ENCODE measurements around the gene C14orf93.
A peak's percentile ranks its signal among the peaks of the same experiment; 100 is the strongest.

Gene C14orf93

DNA sequence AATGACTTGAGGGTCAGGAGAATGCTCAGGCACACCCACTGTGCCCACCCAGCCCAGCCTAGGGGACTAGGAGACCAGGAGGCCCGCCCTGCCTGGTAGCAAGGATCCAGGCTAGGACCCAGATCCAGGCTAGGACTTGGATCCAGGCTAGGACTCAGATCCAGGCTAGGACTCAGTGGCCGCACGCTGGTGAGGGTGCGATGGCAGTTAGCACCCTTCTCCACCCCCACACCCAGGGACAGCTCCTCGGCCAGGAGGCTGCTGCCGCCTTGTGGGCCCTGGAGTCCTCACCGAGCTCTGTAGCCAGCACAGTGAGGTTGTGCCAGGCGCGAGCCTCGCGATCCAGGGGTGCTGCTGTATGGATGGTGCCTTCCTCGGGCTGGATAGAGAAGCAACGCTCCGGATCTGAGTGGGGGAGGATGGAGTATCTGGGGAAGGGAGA, 42.3 kb upstream of the C14orf93 start:
- no peak for DNase-seq (ENCODE audit: low spot score)
- CTCF ChIA-PET, result interaction anchor here (1.1 kb wide), 1 partner anchor 87 kb away, joined by 3 read pairs; no protein-coding TSS in a partner anchor
- TF ChIP-seq, protein P1, sequence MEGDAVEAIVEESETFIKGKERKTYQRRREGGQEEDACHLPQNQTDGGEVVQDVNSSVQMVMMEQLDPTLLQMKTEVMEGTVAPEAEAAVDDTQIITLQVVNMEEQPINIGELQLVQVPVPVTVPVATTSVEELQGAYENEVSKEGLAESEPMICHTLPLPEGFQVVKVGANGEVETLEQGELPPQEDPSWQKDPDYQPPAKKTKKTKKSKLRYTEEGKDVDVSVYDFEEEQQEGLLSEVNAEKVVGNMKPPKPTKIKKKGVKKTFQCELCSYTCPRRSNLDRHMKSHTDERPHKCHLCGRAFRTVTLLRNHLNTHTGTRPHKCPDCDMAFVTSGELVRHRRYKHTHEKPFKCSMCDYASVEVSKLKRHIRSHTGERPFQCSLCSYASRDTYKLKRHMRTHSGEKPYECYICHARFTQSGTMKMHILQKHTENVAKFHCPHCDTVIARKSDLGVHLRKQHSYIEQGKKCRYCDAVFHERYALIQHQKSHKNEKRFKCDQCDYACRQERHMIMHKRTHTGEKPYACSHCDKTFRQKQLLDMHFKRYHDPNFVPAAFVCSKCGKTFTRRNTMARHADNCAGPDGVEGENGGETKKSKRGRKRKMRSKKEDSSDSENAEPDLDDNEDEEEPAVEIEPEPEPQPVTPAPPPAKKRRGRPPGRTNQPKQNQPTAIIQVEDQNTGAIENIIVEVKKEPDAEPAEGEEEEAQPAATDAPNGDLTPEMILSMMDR (conservative IDR thresholded peaks at IDR 0.05; ENCODE audit: low read depth), result no peak
- peak overlapping the region; percentile 46 for H3K27ac ChIP-seq
- POLR2A ChIA-PET (ENCODE audit: low non-redundant PET), result no interaction called here

DNA sequence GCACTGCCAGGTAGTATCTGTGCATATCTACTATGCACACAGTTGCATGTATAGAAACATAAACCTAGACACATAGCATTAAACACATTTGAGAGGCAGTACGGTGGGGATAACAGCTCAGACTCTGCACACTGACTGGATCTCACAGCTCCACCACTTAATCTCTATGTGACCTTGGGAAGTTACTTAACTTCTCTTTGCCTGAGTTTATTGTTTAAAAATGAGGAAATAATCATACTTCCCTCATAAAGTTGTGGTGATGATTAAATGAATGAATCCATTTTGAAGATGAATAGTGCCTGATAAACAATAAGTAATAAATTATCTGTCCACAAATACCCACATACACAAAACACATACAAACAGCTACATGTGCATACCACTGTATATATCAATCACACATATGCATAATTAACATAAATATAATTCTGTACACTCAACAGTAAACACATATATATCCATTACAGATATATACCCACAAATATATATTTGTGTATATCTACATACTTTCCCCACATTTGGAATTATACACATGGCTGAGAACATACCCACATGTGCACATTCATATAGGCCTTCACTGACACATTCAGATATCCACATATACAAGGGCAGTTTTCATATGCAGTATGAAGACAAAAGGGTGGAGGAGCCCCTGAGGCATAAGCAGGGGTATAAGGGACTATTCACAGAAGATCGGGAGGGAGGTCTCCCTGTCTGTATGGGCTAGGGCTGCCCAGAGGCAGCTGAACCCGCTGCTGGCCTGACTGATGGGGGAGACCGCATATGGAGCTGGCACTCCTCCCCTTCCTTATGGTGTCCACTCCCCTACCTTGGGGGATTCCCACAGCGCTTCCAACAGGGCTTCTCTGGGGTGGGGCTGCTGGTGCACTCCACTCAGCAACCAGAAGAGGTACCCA, 41.5 kb upstream of the C14orf93 start:
- ChIA-PET POLR2A (ENCODE audit: low non-redundant PET) (no interaction called here), CTCF (interaction anchor here (0.7 to 1.1 kb wide), 3 partner anchors 69 to 87 kb away, joined by 3 read pairs; no protein-coding TSS in a partner anchor)
- TF ChIP-seq, protein P1 (conservative IDR thresholded peaks at IDR 0.05; ENCODE audit: low read depth), result no peak
- H3K27ac ChIP-seq, result peak overlapping the region; percentile 46
- no peak for DNase-seq (ENCODE audit: low spot score)

DNA sequence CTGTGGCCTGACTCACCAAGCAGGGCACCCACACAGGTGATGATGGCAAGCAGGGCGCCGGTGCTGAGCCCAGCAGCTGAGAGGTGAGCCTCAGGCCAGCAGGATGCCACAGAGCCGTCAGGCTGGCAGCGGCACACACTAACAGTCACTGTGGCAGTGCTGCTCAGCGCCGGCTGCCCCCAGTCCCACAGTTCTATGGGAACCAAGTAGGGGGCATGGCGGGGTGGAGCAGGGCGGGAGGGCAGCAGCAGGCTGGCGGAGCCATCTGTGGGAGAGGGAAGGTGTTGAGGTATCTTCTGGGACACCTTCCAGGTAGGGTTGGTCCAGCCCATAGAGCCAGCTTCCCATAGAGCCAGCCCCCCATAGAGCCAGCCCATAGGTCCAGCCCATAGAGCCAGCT, 39.1 kb upstream of the C14orf93 start:
- CTCF ChIA-PET, result interaction anchor here (1.7 kb wide), 1 partner anchor 9 kb away, joined by 6 read pairs; the partner anchor contains the start of gene CDH24
- H3K27ac ChIP-seq, result no peak overlapping the region
- DNase-seq (ENCODE audit: low spot score), result no peak
- POLR2A ChIA-PET (ENCODE audit: low non-redundant PET), result interaction anchor here (0.6 kb wide), 1 partner anchor 23 kb away, joined by 3 read pairs; no protein-coding TSS in a partner anchor
- TF ChIP-seq, protein P1 (conservative IDR thresholded peaks at IDR 0.05; ENCODE audit: low read depth), result no peak

DNA sequence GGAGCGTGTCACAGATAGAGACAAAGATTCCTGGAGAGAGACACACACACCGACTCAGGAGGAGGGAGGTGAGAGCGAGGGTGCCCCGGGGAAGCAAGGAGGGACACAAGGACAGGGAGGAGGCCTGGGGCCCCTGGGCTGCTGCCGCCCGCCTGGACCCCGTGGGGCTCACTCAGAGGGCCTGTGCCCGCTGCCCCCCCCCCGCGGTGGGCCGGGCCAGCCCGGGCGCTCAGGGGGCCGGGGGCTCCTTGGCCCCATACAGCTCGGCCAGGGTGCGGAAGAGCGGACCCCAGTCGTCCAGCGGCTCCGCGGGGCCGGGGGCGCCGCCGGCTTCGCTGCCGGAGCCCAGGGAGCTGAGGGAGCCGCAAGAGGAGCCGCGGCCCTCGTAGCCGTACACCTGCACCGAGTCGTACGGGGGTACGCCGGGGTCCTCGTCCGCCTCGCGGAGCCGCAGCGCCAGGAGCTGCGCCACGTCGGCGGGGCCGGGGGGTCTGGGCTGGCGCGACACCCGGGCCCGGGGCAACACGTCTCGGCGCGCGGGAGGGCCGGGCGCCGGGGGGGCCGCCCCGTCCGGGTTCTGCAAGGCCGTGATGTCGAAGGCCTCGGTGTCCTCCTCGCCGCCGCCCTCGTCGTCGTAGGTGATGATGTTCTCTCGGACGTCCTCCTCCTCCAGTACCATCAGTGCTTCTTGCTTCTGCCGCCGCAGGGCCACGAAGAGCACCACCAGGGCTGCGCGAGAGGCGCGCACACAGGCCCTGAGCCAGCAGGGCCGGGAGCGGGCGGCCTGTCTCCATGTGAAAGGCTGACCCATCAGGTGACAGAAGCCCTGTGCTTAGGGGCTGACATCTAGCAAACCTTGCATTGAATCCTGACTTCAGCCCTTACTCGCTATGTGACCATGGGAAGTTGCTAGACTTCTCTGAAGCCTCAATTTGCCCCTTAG, 38.1 kb upstream of the C14orf93 start:
- TF ChIP-seq, protein P1 (conservative IDR thresholded peaks at IDR 0.05; ENCODE audit: low read depth), result no peak
- POLR2A ChIA-PET (ENCODE audit: low non-redundant PET), result no interaction called here
- H3K27ac ChIP-seq, result 0 out of 2 replicates have a peak overlapping the region, but pooled peaks have one; percentile 28
- CTCF ChIA-PET, result interaction anchor here (0.6 to 1.7 kb wide), 2 partner anchors 10 to 36 kb away, joined by 3 to 6 read pairs; partner anchors contain the start of gene CDH24
- no peak for DNase-seq (ENCODE audit: low spot score)

DNA sequence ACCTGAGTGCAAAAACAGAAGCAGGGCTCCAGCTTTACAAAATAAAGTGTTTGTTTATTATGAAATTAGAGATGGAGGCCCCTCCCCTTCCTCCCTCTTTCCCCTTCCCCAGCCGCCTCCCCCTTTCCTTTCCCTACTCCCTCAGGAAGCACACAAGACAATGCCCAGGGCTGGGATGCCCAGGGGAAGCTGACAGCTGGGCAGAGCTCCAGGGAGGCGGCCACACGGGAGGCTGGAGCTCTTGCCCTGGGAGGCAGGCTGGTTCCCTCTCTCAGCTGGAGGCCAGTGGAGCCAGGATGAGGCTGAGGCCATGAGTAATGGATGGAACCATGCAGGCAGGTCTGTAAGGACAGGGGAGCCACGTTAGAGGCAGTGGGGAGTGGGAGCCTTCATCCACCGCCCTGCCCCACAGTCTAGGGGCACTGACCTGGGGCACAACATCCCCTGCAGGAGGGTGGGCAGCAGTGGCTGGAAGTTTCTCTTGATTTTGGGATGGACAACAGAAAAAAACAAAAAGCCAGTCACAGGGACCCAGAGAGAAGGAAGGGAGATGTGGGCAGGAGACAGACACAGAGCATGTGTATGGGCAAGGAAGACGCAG, 37.2 kb upstream of the C14orf93 start:
- peak overlapping the region; percentile 28; the same call in 1 of the 2 replicates for H3K27ac ChIP-seq
- TF ChIP-seq, protein P1 (conservative IDR thresholded peaks at IDR 0.05; ENCODE audit: low read depth), result no peak
- CTCF ChIA-PET, result interaction anchor here (0.6 to 1.0 kb wide), 2 partner anchors 8 to 36 kb away, joined by 3 to 5 read pairs; no protein-coding TSS in a partner anchor
- POLR2A ChIA-PET (ENCODE audit: low non-redundant PET), result no interaction called here
- no peak for DNase-seq (ENCODE audit: low spot score)

Data from RWPE1 (cell line).